HepG2 (cell line): ENCODE measurements around the gene SMARCA4. TPM values are rescaled to one million over a fixed set of nuclear protein-coding genes. Genes with fewer than 3 reads are reported as not detected.

Experiments
- ZBTB4 ChIP-seq: sonication (generic); formaldehyde crosslinking; IDR thresholded peaks from 2 replicates; pipeline ENCODE4 v1.4.0; 2020; ENCODE audit warnings: missing genetic modification reagents, mild to moderate bottlenecking, borderline replicate concordance
- polyA plus RNA-seq, 8 experiments: library from polyadenylated mRNA; depleted of rRNA in 3 of 8; stranded (reverse) in 7 of 8; unstranded in 1 of 8; fragments of >200 nt; fragmentation: Illumina TruSeq in 4 of 8; extraction: Trizol in 4 of 8; gene quantifications; 2 replicates each; pipeline versions ENCODE4 v1.2.1 to v1.2.3, GENCODE V29; 2011 to 2016; ENCODE audit warnings: low read depth in 4 of 8, missing spikeins in 1 of 8, mixed read lengths in 1 of 8; ENCODE audit not compliant: insufficient read depth in 1 of 8
- total RNA-seq, 5 experiments: library from RNA; depleted of rRNA; stranded (reverse); fragments of >200 nt; fragmentation: Illumina TruSeq; extraction: Trizol; gene quantifications; 2 replicates each; pipeline ENCODE4 v1.2.3, GENCODE V29; 2016; ENCODE audit warnings: low read depth in 1 of 5
- TF ChIP-seq, protein P1 (sequence below): sonication (generic); formaldehyde crosslinking; IDR thresholded peaks from 2 replicates; pipeline ENCODE4 v1.4.0; 2020; ENCODE audit warnings: missing genetic modification reagents, mild to moderate bottlenecking, borderline replicate concordance

SMARCA4 gene
- total and polyA plus RNA-seq, 2 of the 13 experiments (the other 11 are each of a cell fraction or from before 2014, with no cell fraction given), result 25.4 to 45.9 TPM

- 0 out of 2 replicates have a peak, but pooled peaks have one; percentile 29 for TF ChIP-seq ZBTB4 (CRISPR knock-in tag)
- TF ChIP-seq, protein P1, sequence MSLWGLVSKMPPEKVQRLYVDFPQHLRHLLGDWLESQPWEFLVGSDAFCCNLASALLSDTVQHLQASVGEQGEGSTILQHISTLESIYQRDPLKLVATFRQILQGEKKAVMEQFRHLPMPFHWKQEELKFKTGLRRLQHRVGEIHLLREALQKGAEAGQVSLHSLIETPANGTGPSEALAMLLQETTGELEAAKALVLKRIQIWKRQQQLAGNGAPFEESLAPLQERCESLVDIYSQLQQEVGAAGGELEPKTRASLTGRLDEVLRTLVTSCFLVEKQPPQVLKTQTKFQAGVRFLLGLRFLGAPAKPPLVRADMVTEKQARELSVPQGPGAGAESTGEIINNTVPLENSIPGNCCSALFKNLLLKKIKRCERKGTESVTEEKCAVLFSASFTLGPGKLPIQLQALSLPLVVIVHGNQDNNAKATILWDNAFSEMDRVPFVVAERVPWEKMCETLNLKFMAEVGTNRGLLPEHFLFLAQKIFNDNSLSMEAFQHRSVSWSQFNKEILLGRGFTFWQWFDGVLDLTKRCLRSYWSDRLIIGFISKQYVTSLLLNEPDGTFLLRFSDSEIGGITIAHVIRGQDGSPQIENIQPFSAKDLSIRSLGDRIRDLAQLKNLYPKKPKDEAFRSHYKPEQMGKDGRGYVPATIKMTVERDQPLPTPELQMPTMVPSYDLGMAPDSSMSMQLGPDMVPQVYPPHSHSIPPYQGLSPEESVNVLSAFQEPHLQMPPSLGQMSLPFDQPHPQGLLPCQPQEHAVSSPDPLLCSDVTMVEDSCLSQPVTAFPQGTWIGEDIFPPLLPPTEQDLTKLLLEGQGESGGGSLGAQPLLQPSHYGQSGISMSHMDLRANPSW (CRISPR knock-in tag), result no peak
Observed at GRCh38 chr19:10927730-10928562, 32.9 kb upstream of the SMARCA4 start (continued).
